SU-DHL-6 (cell line): ENCODE results near the gene MYBPH.

Source experiments
- H2AFZ ChIP-seq: fragments of 200-600 bp; sonication (generic); 2 replicates; pipeline ENCODE4 v1.6.1; 2014; ENCODE audit warnings: low read depth, mild to moderate bottlenecking, moderate library complexity, mixed read lengths, antibody characterized with exemption, low read length; ENCODE audit not compliant: severe bottlenecking
- H3F3A ChIP-seq: fragments of 200-600 bp; shearing (Covaris generic); 2 replicates; pipeline ENCODE4 v1.6.0; 2016; ENCODE audit warnings: antibody characterized with exemption, mild to moderate bottlenecking; ENCODE audit not compliant: insufficient read depth
- H3K27ac ChIP-seq: fragments of 200-600 bp; sonication (generic); 2 replicates; pipeline ENCODE4 v1.5.1; 2016; ENCODE audit warnings: low read depth, mild to moderate bottlenecking, low read length, moderate library complexity, mixed read lengths
- H3K27me3 ChIP-seq: fragments of 200-600 bp; sonication (generic), shearing (Covaris generic); 2 replicates; pipeline ENCODE4 v1.6.0; 2014; ENCODE audit warnings: mild to moderate bottlenecking, low read length
- H3K36me3 ChIP-seq: fragments of 200-600 bp; sonication (generic); 2 replicates; pipeline ENCODE4 v1.6.1; 2014; ENCODE audit warnings: mild to moderate bottlenecking, low read length, mixed read lengths
- H3K4me2 ChIP-seq: fragments of 300-600, 200-600 bp; shearing (Covaris generic), sonication (generic); 2 replicates; pipeline ENCODE4 v1.6.0; 2014; ENCODE audit warnings: low read length, low read depth, mild to moderate bottlenecking; ENCODE audit not compliant: poor library complexity, severe bottlenecking
- H3K4me3 ChIP-seq: fragments of 200-600 bp; sonication (generic); 2 replicates; pipeline ENCODE4 v1.5.1; 2014; ENCODE audit warnings: antibody characterized with exemption, low read length, mild to moderate bottlenecking, mixed read lengths; ENCODE audit not compliant: insufficient read depth, poor library complexity, severe bottlenecking
- H3K79me2 ChIP-seq: fragments of 200-600 bp; sonication (generic); 2 replicates; pipeline ENCODE4 v1.6.1; 2014; ENCODE audit warnings: mild to moderate bottlenecking, low read length, moderate library complexity; ENCODE audit not compliant: insufficient read depth
- H3K9ac ChIP-seq: fragments of 200-600 bp; sonication (generic); 2 replicates; pipeline ENCODE4 v1.7.0; 2014; ENCODE audit warnings: mild to moderate bottlenecking, low read length
- H3K9me2 ChIP-seq: fragments of 200-600 bp; sonication (generic); replicated peaks from 2 replicates; pipeline ENCODE4 v1.6.1; 2014; ENCODE audit warnings: low read length; ENCODE audit not compliant: insufficient read depth
- H3K9me3 ChIP-seq: fragments of 200-600 bp; sonication (generic); 2 replicates; pipeline ENCODE4 v1.6.1; 2014; ENCODE audit warnings: low read length, mixed read lengths; ENCODE audit not compliant: insufficient read depth
- H4K20me1 ChIP-seq: fragments of 200-600 bp; sonication (generic); 2 replicates; pipeline ENCODE4 v1.6.1; 2014; ENCODE audit warnings: low read depth, mild to moderate bottlenecking, antibody characterized with exemption, low read length, moderate library complexity, mixed read lengths
- EZH2phosphoT487 ChIP-seq: fragments of 200-600 bp; sonication (generic), shearing (Covaris generic); conservative IDR thresholded peaks from 2 replicates; pipeline ENCODE4 v1.6.1; 2018; ENCODE audit warnings: mild to moderate bottlenecking, antibody characterized with exemption, low read length, moderate library complexity, mixed read lengths
- TF ChIP-seq, protein P1 (sequence below): fragments of 200-600 bp; sonication (generic); IDR thresholded peaks from one replicate; pipeline ENCODE4 v1.5.1; 2017; ENCODE audit warnings: antibody characterized with exemption, mild to moderate bottlenecking, low read length, moderate library complexity; ENCODE audit not compliant: insufficient read depth, poor library complexity, severe bottlenecking

The MYBPH gene

DNA sequence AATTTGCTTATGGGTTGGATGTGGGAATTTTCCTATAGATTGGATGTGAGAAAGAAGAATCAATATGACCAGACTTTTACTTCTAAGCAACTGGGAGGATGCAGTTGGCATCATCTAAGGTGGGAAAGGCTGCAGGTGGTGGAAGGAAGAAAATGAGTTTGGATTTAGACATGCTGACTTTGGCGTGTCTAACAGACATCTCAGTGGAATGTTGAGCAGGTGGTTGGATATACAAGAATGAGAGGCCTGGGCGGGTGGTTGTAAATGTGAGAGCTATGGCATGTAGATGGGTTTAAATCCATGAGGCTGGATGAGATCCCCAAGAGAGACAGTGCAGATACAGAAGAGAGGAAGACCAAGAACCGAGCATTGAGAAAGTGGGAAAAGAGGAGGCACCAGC is 37.6 kb downstream of the MYBPH start:
- H3K27ac ChIP-seq, result no peak overlapping the region
- H3K4me2 ChIP-seq, result no peak overlapping the region
- no peaks in the 10 kb centered on the region for H3K36me3 ChIP-seq
- H3K4me3 ChIP-seq, result no peak overlapping the region
- no peak overlapping the region for H2AFZ ChIP-seq
- no peaks in the 10 kb centered on the region for H3K9me3 ChIP-seq
- no peak overlapping the region for H3K9ac ChIP-seq
- no peaks in the 10 kb centered on the region for H3K9me2 ChIP-seq
- H3K27me3 ChIP-seq, result no peaks in the 10 kb centered on the region; the same call in 1 of the 2 replicates
- H3K79me2 ChIP-seq, result no peaks in the 10 kb centered on the region
- H3F3A ChIP-seq, result no peaks in the 10 kb centered on the region
- TF ChIP-seq, protein P1, sequence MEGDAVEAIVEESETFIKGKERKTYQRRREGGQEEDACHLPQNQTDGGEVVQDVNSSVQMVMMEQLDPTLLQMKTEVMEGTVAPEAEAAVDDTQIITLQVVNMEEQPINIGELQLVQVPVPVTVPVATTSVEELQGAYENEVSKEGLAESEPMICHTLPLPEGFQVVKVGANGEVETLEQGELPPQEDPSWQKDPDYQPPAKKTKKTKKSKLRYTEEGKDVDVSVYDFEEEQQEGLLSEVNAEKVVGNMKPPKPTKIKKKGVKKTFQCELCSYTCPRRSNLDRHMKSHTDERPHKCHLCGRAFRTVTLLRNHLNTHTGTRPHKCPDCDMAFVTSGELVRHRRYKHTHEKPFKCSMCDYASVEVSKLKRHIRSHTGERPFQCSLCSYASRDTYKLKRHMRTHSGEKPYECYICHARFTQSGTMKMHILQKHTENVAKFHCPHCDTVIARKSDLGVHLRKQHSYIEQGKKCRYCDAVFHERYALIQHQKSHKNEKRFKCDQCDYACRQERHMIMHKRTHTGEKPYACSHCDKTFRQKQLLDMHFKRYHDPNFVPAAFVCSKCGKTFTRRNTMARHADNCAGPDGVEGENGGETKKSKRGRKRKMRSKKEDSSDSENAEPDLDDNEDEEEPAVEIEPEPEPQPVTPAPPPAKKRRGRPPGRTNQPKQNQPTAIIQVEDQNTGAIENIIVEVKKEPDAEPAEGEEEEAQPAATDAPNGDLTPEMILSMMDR, result no peak
- TF ChIP-seq EZH2phosphoT487, result no peak
- H4K20me1 ChIP-seq, result no peaks in the 10 kb centered on the region

DNA sequence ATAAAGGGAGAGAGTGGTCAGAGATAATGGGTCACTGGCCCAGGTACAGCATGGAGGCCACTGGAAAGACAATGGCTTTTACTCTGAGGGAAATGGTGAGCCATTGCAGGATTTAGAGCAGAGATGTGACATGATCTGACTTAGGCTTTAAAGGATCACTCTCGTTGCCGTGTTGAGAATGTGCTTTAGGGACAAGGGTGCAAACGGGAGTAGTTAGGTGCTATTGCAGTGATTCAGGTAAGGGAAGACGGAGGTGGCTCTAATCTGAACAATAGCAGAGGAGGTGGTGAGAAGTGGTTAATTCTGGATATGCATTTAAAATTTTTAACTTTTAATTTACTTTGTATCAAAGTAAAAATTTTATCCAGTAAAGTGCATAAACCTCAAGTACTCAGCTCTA is 38.3 kb downstream of the MYBPH start:
- Histone ChIP-seq H3K4me3 (no peak overlapping the region), H3K9ac (no peak overlapping the region), H3K4me2 (no peak overlapping the region), H3K36me3 (no peaks in the 10 kb centered on the region), H3K27me3 (no peaks in the 10 kb centered on the region; the same call in 1 of the 2 replicates), H4K20me1 (no peaks in the 10 kb centered on the region), H3K9me2 (no peaks in the 10 kb centered on the region), H3F3A (no peaks in the 10 kb centered on the region), H3K79me2 (no peaks in the 10 kb centered on the region), H3K9me3 (no peaks in the 10 kb centered on the region), H3K27ac (no peak overlapping the region), H2AFZ (no peak overlapping the region)
- no peak for TF ChIP-seq EZH2phosphoT487
- TF ChIP-seq, protein P1, result no peak

DNA sequence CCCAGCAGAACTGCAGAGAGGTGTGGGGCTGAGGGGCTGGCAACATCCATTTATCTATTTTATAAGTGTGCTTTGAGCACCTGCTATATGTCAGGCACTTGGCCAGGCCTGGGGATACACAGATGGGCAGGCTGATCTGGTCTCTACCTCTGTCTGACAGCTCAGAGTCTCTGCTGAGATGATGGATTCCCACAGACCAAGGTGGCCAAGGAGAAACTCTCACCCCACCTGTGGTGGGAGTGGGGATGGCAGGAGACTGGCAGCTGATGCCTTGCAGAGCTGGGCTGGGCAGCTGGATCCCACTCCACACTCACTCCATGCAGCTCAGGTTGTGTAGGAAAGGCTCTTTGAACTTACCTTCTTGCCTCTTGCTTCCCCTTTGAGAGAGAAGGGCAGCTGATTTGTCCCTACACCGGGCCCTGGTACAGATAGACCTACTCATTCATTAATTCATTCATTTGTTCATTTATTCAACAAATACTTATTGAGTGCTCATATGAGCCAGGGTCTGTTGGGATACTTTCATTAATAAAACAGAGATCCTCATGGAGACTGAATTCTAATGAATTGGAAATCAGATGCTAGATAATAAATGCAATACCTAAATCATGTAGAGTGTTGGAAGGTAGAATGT is 39.1 kb downstream of the MYBPH start:
- Histone ChIP-seq H4K20me1 (no peaks in the 10 kb centered on the region), H3K79me2 (no peaks in the 10 kb centered on the region), H3K9me2 (no peaks in the 10 kb centered on the region), H3F3A (no peaks in the 10 kb centered on the region), H3K9ac (no peak overlapping the region), H3K4me2 (no peak overlapping the region), H3K27ac (no peak overlapping the region), H3K4me3 (no peak overlapping the region), H2AFZ (no peak overlapping the region), H3K9me3 (no peaks in the 10 kb centered on the region), H3K27me3 (no peaks in the 10 kb centered on the region; the same call in 1 of the 2 replicates), H3K36me3 (no peaks in the 10 kb centered on the region)
- TF ChIP-seq EZH2phosphoT487, result no peak
- TF ChIP-seq, protein P1, result no peak
